HEK293 (cell line): ENCODE measurements around the gene CRTC1.

Experiments
- CTCF ChIA-PET: fragments of 350-600 bp; formaldehyde crosslinking; extraction: SDS; loops from one replicate; lab custom pipeline; 2021; ENCODE audit warnings: antibody characterized with exemption; lab: Yijun Ruan, JAX
- POLR2A ChIA-PET: fragments of 300-600 bp; formaldehyde crosslinking; extraction: SDS; loops from one replicate; lab custom pipeline; 2020; ENCODE audit warnings: antibody characterized with exemption, inconsistent platforms; lab: Yijun Ruan, JAX
- H3K27ac ChIP-seq: fragments of 200-500 bp; sonication (Bioruptor generic); 2 replicates; pipeline ENCODE4 v1.5.1; 2014; ENCODE audit warnings: low read depth, low read length, control low read depth, inconsistent platforms; ENCODE audit errors: extremely low read depth
- H3K36me3 ChIP-seq, 2 experiments: fragments of 200-500 bp in 1 of 2; sonication (Bioruptor generic) in 1 of 2; 1 replicate in 1 of 2; 2 replicates in 1 of 2; pipeline ENCODE4 v1.5.1; 2014 to 2017; ENCODE audit warnings: inconsistent platforms in 2 of 2, low read length in 2 of 2; ENCODE audit not compliant: control insufficient read depth in 2 of 2, insufficient read depth in 1 of 2
- H3K4me1 ChIP-seq: fragments of 200-500 bp; sonication (Bioruptor generic); 2 replicates; pipeline ENCODE4 v1.5.1; 2014; ENCODE audit warnings: mild to moderate bottlenecking, low read length, inconsistent platforms; ENCODE audit not compliant: control insufficient read depth, insufficient read depth
- H3K4me3 ChIP-seq: 2 replicates; pipeline ENCODE4 v1.5.1; 2011; ENCODE audit warnings: low read depth, mild to moderate bottlenecking, control low read depth, low read length, moderate library complexity
- H3K9me3 ChIP-seq: fragments of 200-500 bp; sonication (Bioruptor generic); 2 replicates; pipeline ENCODE4 v1.5.1; 2014; ENCODE audit warnings: low read depth, low read length, inconsistent platforms; ENCODE audit not compliant: control insufficient read depth, insufficient read depth
- BCL11A ChIP-seq: fragments of 450-650 bp; formaldehyde crosslinking; IDR thresholded peaks from 2 replicates; pipeline ENCODE4 v1.5.1; 2016; ENCODE audit warnings: low read depth, missing biosample characterization, missing genetic modification characterization
- BCL6B ChIP-seq: fragments of 450-650 bp; formaldehyde crosslinking; IDR thresholded peaks from 2 replicates; pipeline ENCODE4 v1.5.1; 2017; ENCODE audit warnings: missing biosample characterization, missing genetic modification characterization
- KLF17 ChIP-seq: fragments of 450-650 bp; formaldehyde crosslinking; IDR thresholded peaks from 2 replicates; pipeline ENCODE4 v1.5.1; 2016; ENCODE audit warnings: missing biosample characterization, missing genetic modification characterization
- PRDM1 ChIP-seq: fragments of 450-650 bp; formaldehyde crosslinking; IDR thresholded peaks from 2 replicates; pipeline ENCODE4; 2016; ENCODE audit warnings: missing biosample characterization, missing genetic modification characterization
- RBAK ChIP-seq: fragments of 450-650 bp; formaldehyde crosslinking; IDR thresholded peaks from 2 replicates; pipeline ENCODE4 v1.5.1; 2016; ENCODE audit warnings: missing biosample characterization, missing genetic modification characterization
- REPIN1 ChIP-seq: fragments of 450-650 bp; formaldehyde crosslinking; IDR thresholded peaks from 2 replicates; pipeline ENCODE4 v1.5.1; 2017; ENCODE audit warnings: missing biosample characterization, missing genetic modification characterization, low read depth
- SP2 ChIP-seq: fragments of 450-650 bp; formaldehyde crosslinking; IDR thresholded peaks from 2 replicates; pipeline ENCODE4 v1.5.1; 2016; ENCODE audit warnings: missing biosample characterization, missing genetic modification characterization
- ZFHX2 ChIP-seq: fragments of 450-650 bp; formaldehyde crosslinking; conservative IDR thresholded peaks from 2 replicates; pipeline ENCODE4 v1.5.1; 2016; ENCODE audit warnings: missing biosample characterization, missing genetic modification characterization
- ZNF121 ChIP-seq: fragments of 450-650 bp; formaldehyde crosslinking; IDR thresholded peaks from 2 replicates; pipeline ENCODE4 v1.5.1; 2016; ENCODE audit warnings: missing biosample characterization, missing genetic modification characterization
- ZNF292 ChIP-seq: fragments of 450-650 bp; formaldehyde crosslinking; IDR thresholded peaks from 2 replicates; pipeline ENCODE4 v1.5.1; 2016; ENCODE audit warnings: low read depth, missing biosample characterization, missing genetic modification characterization, borderline replicate concordance
- ZNF426 ChIP-seq: fragments of 450-650 bp; formaldehyde crosslinking; IDR thresholded peaks from 2 replicates; pipeline ENCODE4 v1.5.1; 2017; ENCODE audit warnings: missing biosample characterization, missing genetic modification characterization, mild to moderate bottlenecking, inconsistent platforms, moderate library complexity
- ZNF514 ChIP-seq: fragments of 450-650 bp; formaldehyde crosslinking; IDR thresholded peaks from 2 replicates; pipeline ENCODE4 v1.5.1; 2016; ENCODE audit warnings: missing biosample characterization, missing genetic modification characterization
- ZNF623 ChIP-seq: fragments of 450-650 bp; formaldehyde crosslinking; IDR thresholded peaks from 2 replicates; pipeline ENCODE4 v1.5.1; 2016; ENCODE audit warnings: missing biosample characterization, missing genetic modification characterization
- ZNF677 ChIP-seq: fragments of 450-650 bp; IDR thresholded peaks from 2 replicates; pipeline ENCODE4 v1.5.0; 2018; ENCODE audit warnings: missing biosample characterization, mild to moderate bottlenecking, missing genetic modification characterization, moderate library complexity
- ZNF701 ChIP-seq: fragments of 450-650 bp; formaldehyde crosslinking; IDR thresholded peaks from 2 replicates; pipeline ENCODE4 v1.5.1; 2016; ENCODE audit warnings: missing biosample characterization, missing genetic modification characterization
- TF ChIP-seq, protein P1 (sequence below): fragments of 450-650 bp; formaldehyde crosslinking; IDR thresholded peaks from 2 replicates; pipeline ENCODE4 v1.5.1; 2016; ENCODE audit warnings: missing biosample characterization, missing genetic modification characterization

The CRTC1 gene

GRCh38 chr19:18780081-18780480, 96.6 kb downstream of the CRTC1 start (continued):
- TF ChIP-seq KLF17 (no peak), PRDM1 (tag by site-specific recombination) (no peak), BCL6B (tag by site-specific recombination) (no peak), ZNF121 (tag by site-specific recombination) (no peak), RBAK (tag by site-specific recombination) (no peak)

- no peak overlapping the region for H3K4me3 ChIP-seq
- POLR2A ChIA-PET: interaction anchor here (0.5 to 0.6 kb wide), 2 partner anchors 71 to 87 kb away, joined by 3 to 6 read pairs; no protein-coding TSS in a partner anchor
- no peak overlapping the region for H3K27ac ChIP-seq
- no peaks in the 10 kb centered on the region for H3K36me3 ChIP-seq
- CTCF ChIA-PET: interaction anchor here (0.7 to 1.4 kb wide), 3 partner anchors 63 to 238 kb away, joined by 3 to 12 read pairs (median 4); no protein-coding TSS in a partner anchor
- TF ChIP-seq ZNF623 (tag by site-specific recombination) (no peak), ZNF121 (tag by site-specific recombination) (peak; percentile 48; the same call in 1 of the 2 replicates)
- TF ChIP-seq, protein P1, sequence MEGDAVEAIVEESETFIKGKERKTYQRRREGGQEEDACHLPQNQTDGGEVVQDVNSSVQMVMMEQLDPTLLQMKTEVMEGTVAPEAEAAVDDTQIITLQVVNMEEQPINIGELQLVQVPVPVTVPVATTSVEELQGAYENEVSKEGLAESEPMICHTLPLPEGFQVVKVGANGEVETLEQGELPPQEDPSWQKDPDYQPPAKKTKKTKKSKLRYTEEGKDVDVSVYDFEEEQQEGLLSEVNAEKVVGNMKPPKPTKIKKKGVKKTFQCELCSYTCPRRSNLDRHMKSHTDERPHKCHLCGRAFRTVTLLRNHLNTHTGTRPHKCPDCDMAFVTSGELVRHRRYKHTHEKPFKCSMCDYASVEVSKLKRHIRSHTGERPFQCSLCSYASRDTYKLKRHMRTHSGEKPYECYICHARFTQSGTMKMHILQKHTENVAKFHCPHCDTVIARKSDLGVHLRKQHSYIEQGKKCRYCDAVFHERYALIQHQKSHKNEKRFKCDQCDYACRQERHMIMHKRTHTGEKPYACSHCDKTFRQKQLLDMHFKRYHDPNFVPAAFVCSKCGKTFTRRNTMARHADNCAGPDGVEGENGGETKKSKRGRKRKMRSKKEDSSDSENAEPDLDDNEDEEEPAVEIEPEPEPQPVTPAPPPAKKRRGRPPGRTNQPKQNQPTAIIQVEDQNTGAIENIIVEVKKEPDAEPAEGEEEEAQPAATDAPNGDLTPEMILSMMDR (tag by site-specific recombination): peak; percentile 34; the same call in 1 of the 2 replicates
- peaks cover 4% of the 10 kb centered on the region for H3K4me1 ChIP-seq
- no peaks in the 10 kb centered on the region for H3K9me3 ChIP-seq
Measured at GRCh38 chr19:18780631-18781030, 97.2 kb downstream of the CRTC1 start.

GRCh38 chr19:18781047-18781600, 97.6 kb downstream of the CRTC1 start:
- Histone ChIP-seq H3K36me3 (no peaks in the 10 kb centered on the region), H3K27ac (no peak overlapping the region), H3K9me3 (no peaks in the 10 kb centered on the region), H3K4me1 (peaks cover 4% of the 10 kb centered on the region), H3K4me3 (no peak overlapping the region)
- ChIA-PET CTCF (interaction anchor here (0.7 to 1.4 kb wide), 3 partner anchors 62 to 239 kb away, joined by 3 to 12 read pairs (median 4); no protein-coding TSS in a partner anchor), POLR2A (interaction anchor here (0.5 kb wide), 1 partner anchor 87 kb away, joined by 3 read pairs; no protein-coding TSS in a partner anchor)
- TF ChIP-seq ZNF677 (tag by site-specific recombination) (no peak), ZNF426 (tag by site-specific recombination) (no peak), REPIN1 (no peak), ZNF514 (tag by site-specific recombination) (no peak), SP2 (no peak)

DNA sequence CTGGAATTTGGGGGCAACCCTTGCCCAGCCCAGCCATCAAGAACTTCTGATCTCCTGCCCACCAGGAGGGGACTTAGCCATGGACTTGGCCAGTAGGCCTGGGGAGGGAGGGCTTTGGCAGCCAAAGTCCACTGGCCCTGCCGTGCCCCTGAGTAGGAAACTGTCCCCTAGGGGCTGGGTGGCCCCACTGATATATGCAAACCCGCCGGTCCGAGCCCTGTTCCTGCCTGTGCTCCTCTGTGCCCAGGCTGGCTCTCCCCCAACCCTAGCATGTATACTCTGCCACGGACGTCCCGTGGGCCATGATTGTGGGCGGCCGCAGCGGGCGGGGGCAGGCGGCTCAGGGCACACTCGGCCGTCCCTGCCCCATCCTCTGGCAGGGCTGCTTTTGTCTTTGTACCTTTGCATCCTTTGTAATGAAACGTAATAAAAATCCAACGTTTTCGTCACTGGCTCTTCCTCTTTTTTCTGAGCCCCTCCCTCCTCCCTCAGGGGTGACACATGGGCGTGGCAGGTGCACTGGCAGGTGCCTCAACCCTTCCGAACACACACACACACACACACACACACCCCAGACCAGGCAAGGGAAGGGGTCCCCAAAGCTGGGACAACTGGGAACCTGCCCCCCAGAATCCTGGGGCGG, 98.5 kb downstream of the CRTC1 start:
- ChIA-PET POLR2A (no interaction called here), CTCF (interaction anchor here (0.9 kb wide), 1 partner anchor 10 kb away, joined by 3 read pairs; no protein-coding TSS in a partner anchor)
- Histone ChIP-seq H3K9me3 (no peaks in the 10 kb centered on the region), H3K4me3 (no peak overlapping the region), H3K36me3 (no peaks in the 10 kb centered on the region), H3K27ac (no peak overlapping the region), H3K4me1 (peaks cover 4% of the 10 kb centered on the region)
- TF ChIP-seq BCL11A (tag by site-specific recombination): no peak
- TF ChIP-seq ZNF292 (tag by site-specific recombination): no peak
- no peak for TF ChIP-seq ZNF701 (tag by site-specific recombination)
- peak; percentile 33; the same call in 1 of the 2 replicates for TF ChIP-seq ZFHX2 (tag by site-specific recombination)
